ENCODE measurements around the gene SPINK1. TPM values are rescaled to one million over a fixed set of nuclear protein-coding genes. Genes with fewer than 3 reads are reported as not detected.

Gene SPINK1
- total and polyA plus RNA-seq, 4 donors: 4.0 to 20.2 (median 15.0) TPM

GRCh38 chr5:147854331-147854730, 22.9 kb upstream of the SPINK1 start:
- no peaks in the 10 kb centered on the region for H3K36me3 ChIP-seq (ENCODE audit: control insufficient read depth in 4 of 4, insufficient read depth in 4 of 4, low read length in 4 of 4)
- DNase-seq (no peak), ATAC-seq (ENCODE audit: insufficient read depth, low FRiP score) (no peak)
- 75 to 77% methylated on average over 3 of the region's 3 CpGs for WGBS, 2 donors
- H3K9me3 ChIP-seq (ENCODE audit: control insufficient read depth in 4 of 4, insufficient read depth in 3 of 4, low read length in 3 of 4): peaks cover 0 to 1% (median 0%) of the 10 kb centered on the region in 4 donors
- no peak for TF ChIP-seq CTCF (IDR thresholded peaks at IDR 0.05; ENCODE audit: control extremely low read depth, extremely low read depth)
- no peaks in the 10 kb centered on the region for H3K27me3 ChIP-seq (ENCODE audit: control insufficient read depth in 3 of 3, insufficient read depth in 3 of 3, low read length in 2 of 3)
- H3K27ac ChIP-seq (ENCODE audit: low read depth in 1 of 2, low read length in 1 of 2): no peak overlapping the region
- no peaks in the 10 kb centered on the region for H3K4me1 ChIP-seq (ENCODE audit: control insufficient read depth in 5 of 5, insufficient read depth in 5 of 5, low read length in 5 of 5)
- no peak overlapping the region for H3K9ac ChIP-seq (ENCODE audit: insufficient read depth in 1 of 2, low read length in 2 of 2)
- no peak overlapping the region for H3K4me3 ChIP-seq

- H3K27me3 ChIP-seq (ENCODE audit: control insufficient read depth in 3 of 3, insufficient read depth in 3 of 3, low read length in 2 of 3): no peaks in the 10 kb centered on the region
- no peak for ATAC-seq (ENCODE audit: insufficient read depth, low FRiP score)
- no peak for DNase-seq
- no peak overlapping the region for H3K4me3 ChIP-seq
- peaks cover 0 to 1% (median 0%) of the 10 kb centered on the region in 4 donors for H3K9me3 ChIP-seq (ENCODE audit: control insufficient read depth in 4 of 4, insufficient read depth in 3 of 4, low read length in 3 of 4)
- H3K4me1 ChIP-seq (ENCODE audit: control insufficient read depth in 5 of 5, insufficient read depth in 5 of 5, low read length in 5 of 5): no peaks in the 10 kb centered on the region
- TF ChIP-seq CTCF (IDR thresholded peaks at IDR 0.05; ENCODE audit: control extremely low read depth, extremely low read depth): no peak
- H3K27ac ChIP-seq (ENCODE audit: low read depth in 1 of 2, low read length in 1 of 2): no peak overlapping the region
- H3K36me3 ChIP-seq (ENCODE audit: control insufficient read depth in 4 of 4, insufficient read depth in 4 of 4, low read length in 4 of 4): no peaks in the 10 kb centered on the region
- no peak overlapping the region for H3K9ac ChIP-seq (ENCODE audit: insufficient read depth in 1 of 2, low read length in 2 of 2)
- WGBS, 2 donors: 36 to 41% methylated on average over 3 of the region's 3 CpGs
These were observed 22.0 kb upstream of the SPINK1 start for GRCh38 chr5:147853372-147853987.

GRCh38 chr5:147852365-147852764, 20.9 kb upstream of the SPINK1 start:
- no peak overlapping the region for H3K27ac ChIP-seq (ENCODE audit: low read depth in 1 of 2, low read length in 1 of 2)
- no peak for ATAC-seq (ENCODE audit: insufficient read depth, low FRiP score)
- DNase-seq: no peak
- peaks cover 0 to 1% (median 0%) of the 10 kb centered on the region in 4 donors for H3K9me3 ChIP-seq (ENCODE audit: control insufficient read depth in 4 of 4, insufficient read depth in 3 of 4, low read length in 3 of 4)
- H3K36me3 ChIP-seq (ENCODE audit: control insufficient read depth in 4 of 4, insufficient read depth in 4 of 4, low read length in 4 of 4): no peaks in the 10 kb centered on the region
- no peak for TF ChIP-seq CTCF (IDR thresholded peaks at IDR 0.05; ENCODE audit: control extremely low read depth, extremely low read depth)
- H3K4me3 ChIP-seq: no peak overlapping the region
- H3K4me1 ChIP-seq (ENCODE audit: control insufficient read depth in 5 of 5, insufficient read depth in 5 of 5, low read length in 5 of 5): peaks cover 0 to under 1% (median 0%) of the 10 kb centered on the region in 5 donors
- H3K9ac ChIP-seq (ENCODE audit: insufficient read depth in 1 of 2, low read length in 2 of 2): no peak overlapping the region
- 70 to 73% methylated on average over 3 of the region's 3 CpGs for WGBS, 2 donors
- no peaks in the 10 kb centered on the region for H3K27me3 ChIP-seq (ENCODE audit: control insufficient read depth in 3 of 3, insufficient read depth in 3 of 3, low read length in 2 of 3)

DNA sequence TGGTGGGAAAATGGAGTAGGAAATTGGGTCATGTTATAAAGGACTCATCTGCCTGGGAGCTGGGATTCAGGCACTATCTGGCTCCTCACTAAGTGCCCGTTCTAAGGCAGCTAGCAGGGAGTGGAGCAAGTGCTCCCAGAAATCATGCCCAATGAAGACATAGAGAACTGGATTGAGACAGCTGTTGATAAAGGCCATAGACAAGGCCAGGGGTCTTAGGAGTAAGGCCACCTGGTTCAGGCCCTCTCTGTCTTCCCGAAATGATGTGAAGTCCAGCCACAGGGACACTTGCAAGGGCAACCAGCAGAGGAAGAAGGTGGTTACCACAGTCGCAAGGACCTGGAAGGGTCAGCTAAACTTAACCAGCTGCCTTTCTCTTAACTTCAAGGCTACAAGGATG, 20.1 kb upstream of the SPINK1 start:
- WGBS, 2 donors: 93 to 96% methylated on average over 3 of the region's 3 CpGs
- TF ChIP-seq CTCF (IDR thresholded peaks at IDR 0.05; ENCODE audit: control extremely low read depth, extremely low read depth): no peak
- Histone ChIP-seq H3K4me1 (ENCODE audit: control insufficient read depth in 5 of 5, insufficient read depth in 5 of 5, low read length in 5 of 5) (peaks cover 0 to 2% (median 0%) of the 10 kb centered on the region in 5 donors), H3K27me3 (ENCODE audit: control insufficient read depth in 3 of 3, insufficient read depth in 3 of 3, low read length in 2 of 3) (no peaks in the 10 kb centered on the region), H3K4me3 (no peak overlapping the region), H3K9me3 (ENCODE audit: control insufficient read depth in 4 of 4, insufficient read depth in 3 of 4, low read length in 3 of 4) (peaks cover 0 to 1% (median 0%) of the 10 kb centered on the region in 4 donors), H3K9ac (ENCODE audit: insufficient read depth in 1 of 2, low read length in 2 of 2) (no peak overlapping the region), H3K36me3 (ENCODE audit: control insufficient read depth in 4 of 4, insufficient read depth in 4 of 4, low read length in 4 of 4) (no peaks in the 10 kb centered on the region), H3K27ac (ENCODE audit: low read depth in 1 of 2, low read length in 1 of 2) (no peak overlapping the region)
- ATAC-seq (ENCODE audit: insufficient read depth, low FRiP score) (no peak), DNase-seq (no peak)
